ENCODE data around the gene SLC27A2.

The SLC27A2 gene

DNA sequence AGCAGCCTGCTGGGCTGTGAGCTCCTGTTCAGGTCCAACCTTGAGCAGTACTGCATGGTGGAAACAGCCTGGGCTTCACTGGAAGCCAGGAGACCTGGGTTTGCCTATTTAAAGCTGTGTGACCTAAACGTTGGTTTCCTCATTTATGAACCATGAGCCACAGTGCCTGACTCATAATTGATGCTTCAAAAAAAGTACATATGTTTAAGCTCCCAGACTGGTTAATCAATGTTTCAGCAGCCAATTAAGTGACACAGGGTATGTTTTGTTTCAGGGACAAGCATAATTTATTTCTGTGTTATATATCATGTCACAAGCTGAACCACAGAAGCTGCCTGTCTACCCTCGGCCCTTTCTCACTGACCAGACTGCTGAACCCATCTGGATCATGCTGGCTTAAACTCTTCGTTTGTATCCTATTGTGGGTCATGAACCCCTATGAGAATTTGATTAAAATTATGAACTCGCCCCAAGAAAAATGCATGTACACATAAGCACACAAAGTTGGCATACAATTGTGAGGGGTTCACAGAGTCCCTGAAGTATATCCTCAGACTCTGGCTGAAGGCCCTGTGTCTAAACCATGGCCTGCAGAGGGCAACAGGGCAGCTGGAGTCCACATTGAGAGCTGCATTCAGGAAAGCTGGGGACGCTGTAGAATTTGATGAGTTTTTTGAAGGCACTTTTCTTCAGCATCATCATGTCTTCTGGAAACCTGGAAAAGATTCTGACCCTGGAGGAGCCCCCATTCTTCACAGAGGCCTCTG lies 59.9 kb downstream of the SLC27A2 start:
- DNase-seq (no peak), ATAC-seq (peak; percentile 88)

DNA sequence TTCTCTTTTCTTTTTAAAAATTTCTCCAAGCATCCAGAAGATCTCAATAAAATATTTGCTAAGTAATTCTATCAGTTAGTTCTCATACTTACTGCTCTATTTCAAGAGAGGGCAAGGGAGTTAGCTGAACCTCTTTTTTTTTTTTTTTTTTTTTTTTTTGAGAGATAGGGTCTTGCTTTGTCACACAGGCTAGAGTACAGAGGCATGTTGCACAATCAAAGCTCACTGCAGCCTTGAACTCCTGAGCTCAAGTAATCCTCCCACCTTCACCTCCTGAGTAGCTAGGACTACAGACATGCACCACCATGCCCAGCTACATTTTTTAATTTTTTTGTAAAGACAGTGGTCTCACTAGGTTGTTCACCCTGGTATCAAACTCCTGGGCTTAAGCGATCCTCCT lies 62.2 kb downstream of the SLC27A2 start:
- ATAC-seq = no peak
- DNase-seq = no peak

DNA sequence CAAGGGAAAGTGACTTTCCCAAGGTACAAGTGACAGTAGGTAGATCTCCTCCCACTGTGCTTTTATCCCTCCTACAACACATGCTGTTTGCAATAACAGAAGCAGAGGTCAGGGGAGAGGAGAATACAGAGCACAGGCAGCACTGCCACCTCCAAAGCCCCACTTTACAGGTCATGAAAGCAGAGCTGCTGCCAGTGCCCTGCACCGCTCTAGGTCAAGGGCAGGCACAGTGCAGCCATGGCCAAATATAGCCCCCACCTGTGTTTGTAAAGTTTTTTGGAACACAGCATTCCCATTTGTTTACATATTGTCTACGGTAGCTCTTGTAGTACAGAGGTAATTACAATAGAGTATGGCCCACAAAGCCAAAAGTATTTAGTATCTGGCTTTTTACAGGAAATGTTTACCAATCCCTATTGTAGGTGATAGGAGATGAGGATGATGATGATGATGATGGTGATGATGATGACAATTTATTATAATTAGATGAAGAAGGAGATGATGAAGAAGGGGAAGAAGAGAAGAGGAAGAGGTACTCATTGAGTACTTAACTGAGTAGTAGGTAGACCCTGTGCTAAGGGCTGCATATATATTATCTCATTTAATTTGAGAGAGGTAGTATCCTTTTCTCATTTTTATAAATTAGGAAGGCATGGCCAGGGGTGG lies 63.1 kb downstream of the SLC27A2 start:
- DNase-seq (no peak), ATAC-seq (no peak)

DNA sequence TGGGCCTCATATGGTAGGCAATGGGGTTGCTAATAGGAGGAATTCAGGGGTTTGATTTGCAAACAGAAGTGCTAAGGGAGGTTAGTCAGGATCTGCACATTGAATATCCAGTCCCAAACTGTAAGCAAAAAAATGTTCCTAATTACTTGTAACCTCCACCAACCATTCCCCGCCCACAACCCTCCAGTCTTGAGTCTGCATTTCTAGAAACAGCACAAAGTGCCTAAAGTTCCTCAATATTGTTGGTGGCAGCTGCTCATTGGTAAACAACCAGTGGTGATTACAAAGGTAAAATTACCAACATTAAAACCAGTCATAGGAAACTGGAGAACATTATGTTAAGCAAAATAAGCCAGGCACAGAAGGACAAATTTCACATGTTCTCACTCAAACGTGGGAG lies 64.6 kb downstream of the SLC27A2 start:
- ATAC-seq = no peak

DNA sequence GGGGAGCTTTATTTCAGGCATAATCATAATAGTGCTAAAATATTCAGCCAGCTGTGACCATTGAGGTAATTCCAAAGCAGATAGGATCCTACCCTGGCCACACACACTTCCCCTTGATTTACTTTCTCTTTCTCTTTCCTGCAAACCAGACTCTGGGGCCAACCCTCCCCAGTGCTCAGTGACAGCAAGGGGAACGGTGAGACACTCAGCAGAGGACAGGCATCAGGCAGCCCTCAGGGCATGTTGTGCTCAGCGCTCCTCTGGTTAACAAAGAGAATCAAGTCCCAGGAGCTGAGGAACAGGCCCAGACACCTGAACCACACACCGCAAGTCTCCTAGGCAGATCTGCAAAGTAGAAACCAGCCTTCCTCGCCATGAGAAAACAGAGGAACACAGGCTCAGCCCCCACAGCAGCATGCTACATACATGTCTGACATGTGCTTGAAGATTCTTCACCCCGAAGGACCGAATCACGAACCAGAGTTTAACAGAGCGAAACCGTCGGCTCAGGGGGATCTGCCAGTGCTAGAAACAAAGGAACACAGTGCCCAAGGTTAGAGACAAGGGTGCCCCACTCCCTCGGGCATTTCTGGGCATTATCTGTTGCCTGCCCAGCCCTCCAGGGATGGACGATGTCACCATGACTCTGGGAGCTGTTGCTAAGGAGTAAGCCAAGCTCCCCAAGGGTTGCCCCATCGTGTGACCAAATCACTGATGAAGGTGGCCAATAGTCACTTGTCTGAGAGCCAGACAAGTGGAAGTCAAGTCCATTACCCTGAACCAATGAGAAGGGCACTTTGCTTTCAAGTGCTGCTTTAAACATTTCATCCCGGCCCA lies 66.0 kb downstream of the SLC27A2 start:
- ATAC-seq (peak; percentile 93), DNase-seq (peak; percentile 60)

More for the DNA sequence above, 64.6 kb downstream of the SLC27A2 start:
- DNase-seq = no peak

DNA sequence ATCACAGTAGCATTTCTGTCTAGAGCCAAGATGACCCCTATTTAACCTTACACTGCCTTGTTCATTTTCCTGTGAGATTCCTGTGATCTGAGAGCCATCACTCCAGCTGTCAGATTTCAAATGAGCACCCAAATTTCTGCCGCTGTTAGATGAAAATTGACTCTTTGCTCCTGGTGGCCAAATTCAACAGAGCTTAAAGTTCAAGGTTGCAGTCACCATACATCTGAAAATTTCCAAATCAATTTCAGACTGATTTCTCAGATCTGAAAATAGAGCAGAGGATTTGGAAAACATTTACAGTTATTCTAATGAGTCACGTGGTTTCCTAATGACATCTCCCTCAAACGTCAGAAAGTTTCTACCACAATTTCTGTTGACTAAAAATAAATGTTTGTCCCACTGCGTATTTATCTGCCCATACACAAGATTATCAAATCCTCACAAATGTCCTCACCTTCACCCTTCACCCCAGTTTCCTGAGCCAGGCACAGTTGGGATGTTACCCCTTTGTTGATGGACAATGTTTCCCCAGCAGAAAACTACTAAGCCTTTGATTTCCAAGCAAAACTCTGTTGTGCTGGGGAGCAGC lies 67.1 kb downstream of the SLC27A2 start:
- DNase-seq (no peak), ATAC-seq (peak; percentile 26)

DNA sequence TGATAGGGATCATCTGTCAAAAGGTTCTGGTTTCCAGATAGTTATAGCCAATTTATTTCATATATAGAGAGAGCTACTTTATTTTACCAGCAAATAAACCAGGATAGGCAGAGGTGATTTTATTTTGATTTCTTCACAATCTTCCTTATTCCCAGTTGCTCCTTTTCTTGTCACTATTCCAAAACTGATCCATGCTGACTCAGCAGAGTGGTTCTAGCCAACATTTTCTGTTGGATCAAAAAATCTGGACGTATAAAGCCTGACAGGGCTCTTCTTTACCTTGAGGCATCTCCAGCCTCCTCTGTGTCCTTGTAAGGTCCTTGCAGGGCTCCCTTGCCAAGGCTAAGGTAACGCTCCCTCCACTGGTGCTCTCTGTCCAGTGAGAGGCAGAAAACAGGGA lies 67.7 kb downstream of the SLC27A2 start:
- no peak for ATAC-seq
- no peak for DNase-seq

DNA sequence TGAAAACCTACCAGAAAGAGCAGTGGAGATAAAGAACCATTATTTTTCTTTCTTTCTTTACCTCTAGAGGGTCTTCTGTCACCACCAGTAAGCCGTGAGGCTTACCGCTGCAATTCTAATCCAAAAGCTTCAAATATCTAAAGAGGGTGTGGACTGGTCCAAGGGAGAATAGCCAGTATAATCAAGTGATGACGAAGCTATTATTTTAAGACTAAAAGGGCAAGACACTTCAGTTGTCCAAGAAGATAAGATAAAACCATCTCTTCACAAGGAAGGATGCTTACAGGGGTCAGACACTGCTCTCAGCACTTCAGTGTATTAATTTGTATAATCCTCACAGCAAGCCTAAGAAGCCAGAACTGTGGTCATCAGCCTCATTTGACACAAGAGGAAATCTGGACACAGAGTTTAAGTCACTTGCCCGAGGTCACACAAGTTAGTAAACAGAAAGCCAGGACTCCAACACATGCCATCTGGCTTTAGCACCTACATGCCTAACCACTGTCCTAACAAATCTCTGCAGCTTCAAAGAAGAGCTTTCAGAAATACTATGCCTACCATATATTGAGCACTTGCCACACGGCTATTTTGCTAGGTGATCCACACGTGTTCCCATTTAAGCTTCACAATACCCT lies 68.9 kb downstream of the SLC27A2 start:
- ATAC-seq (no peak), DNase-seq (no peak)

DNA sequence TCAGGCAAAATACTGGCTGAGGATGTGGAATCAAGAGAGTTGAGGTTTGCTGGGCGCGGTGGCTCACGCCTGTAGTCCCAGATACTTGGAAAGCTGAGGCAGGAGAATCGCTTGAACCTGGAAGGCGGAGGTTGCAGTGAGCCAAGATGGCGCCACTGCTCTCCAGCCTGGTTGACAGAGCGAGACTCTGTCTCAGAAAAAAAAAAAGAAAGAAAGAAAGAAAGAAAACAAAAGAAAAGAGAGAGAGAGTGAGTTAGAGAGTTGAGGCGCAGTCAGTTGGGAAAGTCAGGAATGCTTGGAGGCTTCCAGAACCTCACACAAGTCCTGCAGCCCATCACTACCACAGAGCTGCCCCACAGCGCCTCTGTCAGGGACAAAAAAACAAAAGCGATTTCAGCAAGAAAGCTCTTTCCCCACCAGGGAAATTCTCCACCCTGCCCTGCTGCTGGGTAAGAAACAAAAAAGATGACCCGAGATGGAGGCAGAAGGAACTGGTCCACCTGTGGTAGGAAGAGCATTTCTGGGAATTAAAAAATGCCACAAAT lies 69.7 kb downstream of the SLC27A2 start:
- ATAC-seq (no peak), DNase-seq (no peak)

DNA sequence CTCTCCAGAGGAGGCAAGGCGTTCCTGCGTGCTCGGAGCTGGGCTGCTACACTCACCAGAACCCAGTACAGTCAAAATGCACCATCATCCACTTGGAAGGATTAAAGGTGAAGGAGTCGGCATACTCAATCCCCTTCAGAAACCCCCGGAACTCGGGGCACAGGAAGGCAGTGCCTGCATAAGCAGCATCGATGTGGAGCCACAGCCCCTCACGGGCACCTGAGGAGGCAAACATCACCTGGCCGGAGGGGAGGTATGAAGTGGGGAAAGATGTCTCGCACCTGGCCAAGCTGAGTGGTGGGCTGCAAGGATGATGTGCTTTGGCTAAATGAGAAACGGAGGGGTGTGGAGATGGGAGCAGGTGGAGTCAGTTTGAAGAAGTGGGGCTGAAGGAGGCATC lies 70.6 kb downstream of the SLC27A2 start:
- DNase-seq = no peak
- no peak for ATAC-seq

DNA sequence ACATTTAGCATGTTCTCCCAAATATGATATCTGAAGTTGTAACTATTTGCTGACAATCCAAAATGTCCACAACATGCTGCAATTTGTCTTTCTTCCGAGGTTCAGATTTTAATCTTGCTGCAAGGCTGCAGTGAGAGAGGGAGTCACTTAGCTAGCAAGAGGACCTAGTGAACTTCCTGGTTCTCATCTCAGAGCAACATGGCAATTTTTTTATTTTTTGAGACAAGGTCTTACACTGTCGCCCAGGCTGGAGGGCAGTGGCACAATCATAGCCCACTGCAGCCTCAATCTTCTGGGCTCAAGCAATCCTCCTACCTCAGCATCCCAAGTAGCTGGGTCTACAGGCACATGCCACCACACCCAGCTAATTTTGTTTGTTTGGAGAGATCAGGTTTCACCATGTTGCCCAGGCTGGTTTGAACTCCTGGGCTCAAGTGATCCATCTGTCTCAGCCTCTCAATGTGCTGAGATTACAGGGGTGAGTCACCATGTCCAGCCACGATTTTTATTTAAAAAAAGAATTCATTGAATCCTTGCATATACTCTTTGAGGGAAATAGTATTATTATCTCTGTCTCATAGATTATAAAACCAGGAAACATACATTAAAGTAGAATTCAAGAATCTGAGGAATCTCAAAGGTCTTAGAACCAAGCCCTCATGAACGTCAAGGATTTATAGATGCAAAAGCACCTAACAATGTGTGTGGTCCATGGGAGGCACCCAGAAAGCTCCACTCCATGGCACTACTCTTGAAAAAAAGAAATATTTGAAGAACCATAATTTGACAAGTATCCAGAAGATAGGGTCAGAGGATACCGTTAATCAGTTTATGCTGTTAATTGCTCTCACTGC lies 74.4 kb downstream of the SLC27A2 start:
- DNase-seq (no peak), ATAC-seq (no peak)

DNA sequence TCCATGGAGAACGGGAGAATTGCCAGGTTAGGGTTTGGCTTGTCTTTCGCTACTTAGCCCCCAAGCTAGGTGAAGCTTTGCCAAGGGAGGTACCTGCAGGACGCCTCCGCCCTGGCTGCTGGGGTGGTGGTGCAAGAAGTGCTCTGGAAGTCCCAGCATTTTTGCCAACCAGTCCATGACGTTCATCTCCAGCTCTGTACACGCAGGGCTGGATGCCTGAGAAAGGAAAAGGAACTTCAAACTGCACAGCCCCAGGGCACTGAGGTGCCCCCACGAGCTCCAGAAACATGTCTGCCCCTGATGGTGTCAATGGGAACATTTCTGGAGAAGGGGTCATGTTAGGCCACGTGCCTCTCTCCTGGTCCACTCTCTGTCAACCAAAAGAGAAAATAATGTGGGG lies 75.3 kb downstream of the SLC27A2 start:
- no peak for ATAC-seq

DNA sequence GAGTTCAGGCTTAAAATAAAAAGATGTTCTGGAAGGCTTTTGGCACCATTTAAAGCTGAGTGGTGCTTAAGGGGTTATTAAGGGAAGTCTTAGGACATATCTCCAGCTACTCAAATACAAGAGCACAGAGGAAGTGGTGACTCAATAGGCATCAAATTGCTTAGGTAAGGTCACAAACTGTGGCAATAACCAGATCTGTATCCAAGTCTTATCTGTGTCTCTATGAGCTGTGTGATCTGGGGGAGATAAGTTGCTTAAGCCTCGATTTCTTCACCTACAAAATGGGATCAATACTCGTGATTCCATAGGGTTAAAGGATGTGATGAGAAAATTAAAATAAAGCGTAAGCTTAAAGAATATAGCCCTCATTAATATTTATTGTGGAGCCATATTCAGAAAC lies 75.9 kb downstream of the SLC27A2 start:
- DNase-seq (no peak), ATAC-seq (no peak)

More for the DNA sequence above, 75.3 kb downstream of the SLC27A2 start:
- DNase-seq = no peak

DNA sequence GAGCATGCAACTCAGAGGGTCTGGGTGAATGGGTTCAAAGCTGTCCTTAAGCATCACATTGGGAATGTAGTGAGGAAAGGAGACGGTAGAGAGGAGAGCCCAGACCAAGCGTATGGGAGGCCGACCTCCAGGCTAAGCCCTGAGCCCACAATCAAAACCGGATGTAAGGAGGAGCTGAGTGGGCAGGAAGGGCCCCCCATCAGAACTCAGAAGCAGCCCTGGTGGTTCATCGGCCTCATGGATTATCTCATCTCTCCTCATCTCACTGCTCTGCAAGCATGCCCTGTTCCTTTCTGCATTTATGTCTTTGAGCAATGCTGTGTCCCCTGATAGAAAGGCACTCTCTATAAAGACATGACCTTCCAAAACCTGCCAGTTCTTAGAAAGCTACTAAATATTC lies 77.3 kb downstream of the SLC27A2 start:
- ATAC-seq (no peak), DNase-seq (no peak)

DNA sequence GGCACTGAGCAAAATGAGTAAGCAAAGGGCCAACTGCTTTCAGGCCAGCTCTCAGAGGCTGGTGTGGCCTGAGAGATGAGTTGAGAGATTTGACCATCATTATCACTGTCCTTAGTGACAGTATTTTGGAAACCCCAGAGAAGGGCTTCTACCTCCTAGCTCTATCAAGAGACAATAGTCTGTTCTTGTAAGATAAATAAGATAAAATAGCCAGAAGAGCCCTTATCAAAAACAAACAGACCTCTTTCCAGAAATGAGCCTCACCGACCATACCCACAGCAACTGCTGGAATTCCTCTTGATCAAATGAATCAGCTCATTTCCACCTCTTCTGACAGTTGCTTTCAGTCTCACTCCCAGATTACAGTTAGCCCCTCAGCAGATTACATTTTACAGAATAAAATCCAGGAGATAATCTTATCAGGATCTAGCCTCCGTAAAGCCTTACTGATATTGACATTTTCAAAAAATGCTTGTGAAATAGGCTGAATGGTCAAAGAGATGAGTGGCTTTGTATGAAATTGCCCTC lies 79.0 kb downstream of the SLC27A2 start:
- no peak for DNase-seq
- no peak for ATAC-seq

DNA sequence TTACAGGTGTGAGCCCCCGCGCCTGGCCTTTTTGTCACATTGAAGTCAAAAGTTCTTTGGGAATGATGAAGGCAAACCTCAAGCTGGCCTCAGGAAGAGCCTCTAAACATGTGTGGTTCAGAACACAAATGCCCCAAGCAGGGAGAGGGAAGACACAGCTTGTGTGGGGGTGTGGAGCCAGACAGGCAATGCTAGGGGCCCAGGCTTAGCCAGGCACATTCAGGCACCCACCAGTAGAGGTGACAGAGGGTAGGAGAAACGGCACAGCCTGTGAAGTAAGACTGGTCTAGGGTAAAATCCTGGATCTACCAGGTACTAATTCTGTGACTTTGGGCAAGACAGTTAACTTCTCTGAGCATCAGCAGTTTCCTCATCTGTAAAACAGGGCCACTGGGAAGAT lies 80.0 kb downstream of the SLC27A2 start:
- ATAC-seq = peak; percentile 39
- peak; percentile 46 for DNase-seq

DNA sequence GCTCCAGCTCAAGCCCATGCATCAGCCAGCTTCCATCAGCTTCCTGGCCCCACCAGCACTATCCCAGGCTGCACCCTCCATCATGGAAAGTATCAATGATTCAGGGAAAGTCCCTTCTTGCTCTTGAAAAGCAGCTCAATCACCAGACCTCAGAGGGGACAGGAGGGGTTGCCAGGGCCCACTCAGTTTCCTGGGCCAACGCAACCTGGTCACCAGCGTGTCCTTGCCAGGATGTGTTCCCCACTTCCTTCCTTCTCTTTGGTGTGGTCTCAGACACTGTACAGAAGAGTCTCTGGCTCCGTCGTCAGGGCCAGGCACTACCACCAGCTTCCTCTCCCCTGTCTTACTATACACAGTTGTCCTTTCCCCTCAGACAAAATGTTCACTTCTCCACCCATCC lies 80.5 kb downstream of the SLC27A2 start:
- DNase-seq = peak; percentile 72
- peak; percentile 83 for ATAC-seq

DNA sequence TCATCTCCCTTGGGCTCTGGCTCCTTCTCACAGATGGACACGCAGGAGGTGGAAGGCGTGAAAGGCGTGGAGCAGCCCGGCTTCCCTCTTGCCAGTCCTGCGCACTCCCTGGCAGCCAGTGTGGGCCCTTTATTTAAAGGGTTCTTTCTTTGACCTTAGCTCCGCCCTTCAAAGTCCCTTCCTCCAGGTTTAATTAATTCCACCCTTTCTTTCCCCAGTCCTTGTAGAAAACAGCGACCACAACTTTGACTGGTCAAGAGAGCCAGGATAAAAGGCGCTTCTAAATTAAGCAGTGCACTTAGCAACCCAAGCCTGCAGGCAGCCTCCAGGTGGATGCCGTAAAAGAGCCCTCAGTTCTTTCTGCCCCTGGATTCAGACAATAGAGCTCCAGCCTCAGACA lies 83.6 kb downstream of the SLC27A2 start, which contains the start of gene HDC:
Gene HDC (minus strand): TSS at position 107 of the 400 bp plus-strand sequence. CDS start 103 bp downstream, at position 4.
- no peak for DNase-seq
- ATAC-seq = no peak

DNA sequence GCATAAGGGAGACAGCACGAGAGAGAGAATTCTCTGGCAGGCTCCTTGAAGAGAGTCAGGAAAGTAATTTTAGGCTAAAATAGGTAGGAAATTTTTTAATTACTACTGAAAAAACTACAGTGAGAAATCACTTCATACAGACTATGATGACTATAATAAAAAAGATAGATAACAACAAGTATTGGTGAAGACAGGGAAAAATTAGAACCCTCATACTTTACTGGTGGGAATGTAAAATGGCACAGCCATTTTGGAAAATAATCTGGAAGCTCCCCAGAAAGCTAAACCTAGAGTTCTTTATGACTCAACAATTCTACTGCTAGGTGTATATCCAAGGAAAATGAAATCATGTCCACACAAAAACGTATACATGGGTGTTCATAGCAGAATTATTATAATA lies 85.6 kb downstream of the SLC27A2 start:
- no peak for ATAC-seq
- DNase-seq = no peak

DNA sequence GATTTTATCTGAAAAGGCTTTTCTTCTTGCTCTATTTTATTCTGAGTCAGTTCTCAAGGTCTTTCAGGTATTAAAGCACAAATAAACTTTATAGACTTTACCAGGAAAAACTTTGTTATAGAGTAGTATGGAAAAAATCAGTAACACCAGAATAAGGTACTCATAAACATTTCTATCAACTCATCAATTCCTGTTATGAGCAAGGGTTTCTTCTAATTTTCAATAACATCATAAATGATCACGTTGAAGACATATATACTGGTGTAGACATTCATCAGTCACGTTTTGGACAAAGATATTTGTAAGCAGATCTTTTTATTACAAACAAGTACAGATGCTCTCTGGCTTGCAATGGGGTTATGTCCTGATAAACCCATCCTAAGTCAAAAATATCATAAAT lies 93.1 kb downstream of the SLC27A2 start:
- DNase-seq = no peak
- peak; percentile 46 for ATAC-seq

Measured in stimulated activated naive CD8-positive, alpha-beta T cell treated with anti-CD3 and anti-CD28 coated beads, Interleukin-15, Interleukin-2, amounts not matched to agents 100 U/mL and 50 U/mL, for 24 hours (primary cell).